Peyer's patch (tissue), 4 donors: ENCODE data around the gene GRID2. TPM values are rescaled to one million over a fixed set of nuclear protein-coding genes. Genes with fewer than 3 reads are reported as not detected.

Experiments
- DNase-seq, 3 donors: peaks; one replicate each; pipeline ENCODE4 v3.0.0-alpha.2; 2017 to 2019
- H3K27ac ChIP-seq, 4 donors: fragments of 200-600 bp; sonication (generic); one replicate each; pipeline ENCODE4 v1.5.1; 2016 to 2019
- H3K27me3 ChIP-seq, 2 donors: fragments of 200-600 bp; sonication (generic); one replicate each; pipeline ENCODE4 v1.5.1; 2019
- H3K36me3 ChIP-seq, 3 donors: fragments of 200-600 bp; sonication (generic); one replicate each; pipeline ENCODE4 v1.5.1; 2016 to 2019
- H3K4me1 ChIP-seq, 4 donors: fragments of 200-600 bp; sonication (generic); one replicate each; pipeline ENCODE4 v1.5.1; 2016 to 2019
- H3K4me3 ChIP-seq, 4 donors: fragments of 200-600 bp; sonication (generic); 1 replicate in 3 of 4; 2 replicates in 1 of 4; pipeline ENCODE4 v1.5.1; 2016 to 2019; ENCODE audit warnings: mild to moderate bottlenecking in 1 of 4
- H3K9me3 ChIP-seq, 4 donors: fragments of 200-600 bp; sonication (generic); one replicate each; pipeline ENCODE4 v1.5.1; 2016 to 2019; ENCODE audit warnings: mild to moderate bottlenecking in 1 of 4
- CTCF ChIP-seq, 6 experiments: fragments of 450-650 bp in 4 of 6; fragments of 200-600 bp in 2 of 6; sonication (generic) in 1 of 6; IDR thresholded peaks; one replicate each; pipeline ENCODE4 v1.5.1; 2017 to 2019; ENCODE audit warnings: antibody characterized with exemption in 6 of 6, mild to moderate bottlenecking in 3 of 6, moderate library complexity in 1 of 6
- POLR2A ChIP-seq, 2 donors: fragments of 450-650 bp; IDR thresholded peaks; one replicate each; pipeline ENCODE4 v1.5.1; 2017; ENCODE audit warnings: antibody characterized with exemption in 2 of 2, mild to moderate bottlenecking in 2 of 2, moderate library complexity in 2 of 2
- total RNA-seq, 4 donors: library from RNA; depleted of rRNA; stranded (reverse); fragments of >200 nt; gene quantifications; one replicate each; pipeline ENCODE4 v1.1.0, GENCODE V29; 2016

GRID2 gene
- total RNA-seq, 4 donors from 2014 or later = 0.54 TPM; not detected in 3

DNA sequence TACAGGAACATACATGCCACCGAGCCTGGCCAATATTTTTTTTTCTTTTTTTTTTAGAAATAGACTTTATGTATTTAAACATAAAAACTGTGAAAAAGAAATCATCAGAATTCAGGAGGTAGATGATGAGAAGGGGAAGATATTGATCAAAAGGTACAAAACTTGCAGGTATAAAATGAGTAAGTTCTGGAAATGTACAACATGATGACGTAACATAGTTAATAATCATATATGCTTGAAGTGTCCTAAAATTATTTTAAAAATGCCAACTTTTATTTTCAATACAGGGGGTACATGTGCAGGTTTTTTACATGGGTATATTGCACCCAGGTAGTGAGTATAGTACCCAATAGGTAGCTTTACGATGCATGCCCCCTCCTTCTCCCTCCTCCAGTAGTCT, 337.6 kb downstream of the GRID2 start:
- TF ChIP-seq POLR2A (IDR thresholded peaks at IDR 0.05) (no peak), CTCF (IDR thresholded peaks at IDR 0.05) (no peak)
- H3K27me3 ChIP-seq = no peaks in the 10 kb centered on the region

GRCh38 chr4:92646826-92647225, 343.1 kb downstream of the GRID2 start:
- Histone ChIP-seq H3K9me3 (no peaks in the 10 kb centered on the region), H3K36me3 (no peaks in the 10 kb centered on the region), H3K27me3 (no peaks in the 10 kb centered on the region), H3K27ac (no peak overlapping the region), H3K4me3 (no peak overlapping the region), H3K4me1 (no peaks in the 10 kb centered on the region)
- TF ChIP-seq POLR2A (IDR thresholded peaks at IDR 0.05) (no peak), CTCF (IDR thresholded peaks at IDR 0.05) (no peak)
- DNase-seq = no peak

More for the DNA sequence above, 337.6 kb downstream of the GRID2 start:
- H3K9me3 ChIP-seq = no peaks in the 10 kb centered on the region
- H3K4me1 ChIP-seq = no peaks in the 10 kb centered on the region
- no peak overlapping the region for H3K27ac ChIP-seq
- no peak overlapping the region for H3K4me3 ChIP-seq
- DNase-seq = no peak
- H3K36me3 ChIP-seq = no peaks in the 10 kb centered on the region

GRCh38 chr4:92651536-92651935, 347.8 kb downstream of the GRID2 start:
- no peak for DNase-seq
- Histone ChIP-seq H3K27me3 (no peaks in the 10 kb centered on the region), H3K9me3 (no peaks in the 10 kb centered on the region), H3K36me3 (no peaks in the 10 kb centered on the region), H3K4me1 (no peaks in the 10 kb centered on the region), H3K4me3 (no peak overlapping the region), H3K27ac (no peak overlapping the region)
- TF ChIP-seq POLR2A (IDR thresholded peaks at IDR 0.05) (no peak), CTCF (IDR thresholded peaks at IDR 0.05) (no peak)

- Histone ChIP-seq H3K9me3 (no peaks in the 10 kb centered on the region), H3K36me3 (no peaks in the 10 kb centered on the region), H3K4me3 (no peak overlapping the region), H3K27me3 (no peaks in the 10 kb centered on the region), H3K27ac (no peak overlapping the region), H3K4me1 (no peaks in the 10 kb centered on the region)
- no peak for DNase-seq
- TF ChIP-seq POLR2A (IDR thresholded peaks at IDR 0.05) = no peak
- TF ChIP-seq CTCF (IDR thresholded peaks at IDR 0.05) = no peak
Measured at GRCh38 chr4:92654084-92654483, 350.3 kb downstream of the GRID2 start.

- Histone ChIP-seq H3K4me3 (no peak overlapping the region), H3K27ac (no peak overlapping the region), H3K27me3 (no peaks in the 10 kb centered on the region), H3K4me1 (no peaks in the 10 kb centered on the region), H3K36me3 (no peaks in the 10 kb centered on the region), H3K9me3 (no peaks in the 10 kb centered on the region)
- TF ChIP-seq CTCF (IDR thresholded peaks at IDR 0.05) (no peak), POLR2A (IDR thresholded peaks at IDR 0.05) (no peak)
- no peak for DNase-seq
Measured at GRCh38 chr4:92657695-92658094, 353.9 kb downstream of the GRID2 start.

- TF ChIP-seq POLR2A (IDR thresholded peaks at IDR 0.05) = no peak
- TF ChIP-seq CTCF (IDR thresholded peaks at IDR 0.05) = no peak
- H3K4me1 ChIP-seq = no peaks in the 10 kb centered on the region
- H3K9me3 ChIP-seq = no peaks in the 10 kb centered on the region
- no peak overlapping the region for H3K27ac ChIP-seq
- no peaks in the 10 kb centered on the region for H3K36me3 ChIP-seq
- H3K27me3 ChIP-seq = no peaks in the 10 kb centered on the region
- DNase-seq = no peak
- H3K4me3 ChIP-seq = no peak overlapping the region
Measured at GRCh38 chr4:92658318-92658717, 354.6 kb downstream of the GRID2 start.
